Activated CD4-positive, alpha-beta T cell treated with anti-CD3 and anti-CD28 coated beads, Interleukin-2, amount 50 U/mL, for 4 hours (primary cell): Measurements from ENCODE around the gene B3GAT1.

Experiments
- DNase-seq, 2 experiments: peaks; one replicate each; pipeline ENCODE4 v3.0.0-alpha.2; 2020

The B3GAT1 gene

DNA sequence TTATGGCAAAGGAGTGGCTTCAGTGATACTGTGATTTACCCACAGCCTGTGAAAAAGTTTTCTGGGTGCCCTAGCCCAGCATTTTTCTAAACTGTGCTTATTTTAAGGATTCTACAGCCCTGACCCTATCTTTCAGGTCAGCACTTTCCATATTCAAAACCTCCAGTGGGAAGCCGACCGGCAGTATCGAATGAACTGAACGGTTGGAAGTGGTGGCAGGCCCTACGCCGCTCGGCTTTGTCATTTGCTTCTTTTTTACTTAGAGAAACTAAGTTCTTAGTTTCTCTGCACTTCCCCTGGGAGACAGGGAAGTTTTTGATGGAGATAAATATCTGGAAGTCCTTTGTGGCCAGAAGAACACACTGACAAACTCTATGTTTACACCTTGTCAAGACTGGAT, 79.3 kb downstream of the B3GAT1 start:
- DNase-seq, result no peak

DNA sequence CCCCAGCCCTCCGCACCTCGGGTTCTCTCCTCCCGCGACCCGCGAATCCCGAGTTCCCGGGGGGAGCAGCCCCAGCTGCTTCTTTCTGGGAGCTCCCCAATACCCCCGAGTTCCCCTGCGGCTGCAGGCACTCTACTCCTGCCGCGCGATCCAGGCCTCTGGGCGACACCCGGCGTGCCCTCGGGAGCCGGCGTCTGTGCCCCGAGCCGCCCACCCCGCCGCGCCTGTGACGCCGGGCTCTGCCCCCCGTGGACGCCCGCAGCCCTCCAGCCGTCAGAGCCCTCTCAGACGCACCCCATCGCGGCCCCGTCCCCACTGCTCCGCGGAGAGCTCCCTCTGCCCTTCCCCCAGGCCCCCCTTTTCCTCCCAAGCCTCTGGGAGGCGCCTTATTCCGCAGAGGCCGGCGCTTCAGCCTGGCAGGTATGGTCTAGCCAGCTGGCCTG, 79.8 kb downstream of the B3GAT1 start:
- DNase-seq, result no peak

DNA sequence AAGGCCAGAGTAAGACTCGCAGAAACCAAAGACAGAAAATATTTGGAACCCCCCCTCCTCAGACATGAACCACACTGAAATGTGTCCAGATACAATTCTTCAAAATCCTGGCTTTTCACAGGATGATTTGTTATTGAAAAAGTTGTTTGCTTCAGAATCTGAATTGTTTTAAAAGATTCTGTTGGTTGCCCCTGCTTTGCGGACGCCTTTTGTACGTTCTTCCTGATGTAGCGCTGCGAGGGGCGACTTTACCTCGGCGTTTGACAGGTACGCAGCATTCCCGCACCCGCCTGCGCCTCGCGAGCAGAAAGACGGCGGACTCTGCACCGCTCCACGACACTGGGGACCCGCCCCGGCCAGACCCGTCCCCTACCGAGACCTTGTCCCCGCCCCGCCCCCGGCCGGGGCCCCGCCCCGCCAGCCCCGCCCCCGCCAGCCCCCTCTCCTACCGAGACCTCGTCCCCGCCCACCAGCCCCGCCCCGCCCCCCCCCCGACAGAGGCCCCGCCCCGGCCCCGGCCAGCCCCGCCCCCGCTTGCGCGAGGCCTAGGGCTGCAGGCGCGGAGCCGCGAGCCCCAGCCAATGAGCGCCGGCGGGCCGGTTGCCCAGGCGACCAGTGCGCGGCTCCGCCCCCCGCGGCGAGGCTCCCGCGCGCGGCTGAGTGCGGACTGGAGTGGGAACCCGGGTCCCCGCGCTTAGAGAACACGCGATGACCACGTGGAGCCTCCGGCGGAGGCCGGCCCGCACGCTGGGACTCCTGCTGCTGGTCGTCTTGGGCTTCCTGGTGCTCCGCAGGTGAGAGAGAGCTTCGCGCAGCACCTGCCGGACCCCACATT, 80.5 kb downstream of the B3GAT1 start, which contains the start of gene GLB1L2:
GLB1L2 (plus strand) TSS at position 635 of the 835 bp plus-strand sequence; CDS start at position 709, 74 bp downstream.
- peak; percentile 71 to 74 for DNase-seq

DNA sequence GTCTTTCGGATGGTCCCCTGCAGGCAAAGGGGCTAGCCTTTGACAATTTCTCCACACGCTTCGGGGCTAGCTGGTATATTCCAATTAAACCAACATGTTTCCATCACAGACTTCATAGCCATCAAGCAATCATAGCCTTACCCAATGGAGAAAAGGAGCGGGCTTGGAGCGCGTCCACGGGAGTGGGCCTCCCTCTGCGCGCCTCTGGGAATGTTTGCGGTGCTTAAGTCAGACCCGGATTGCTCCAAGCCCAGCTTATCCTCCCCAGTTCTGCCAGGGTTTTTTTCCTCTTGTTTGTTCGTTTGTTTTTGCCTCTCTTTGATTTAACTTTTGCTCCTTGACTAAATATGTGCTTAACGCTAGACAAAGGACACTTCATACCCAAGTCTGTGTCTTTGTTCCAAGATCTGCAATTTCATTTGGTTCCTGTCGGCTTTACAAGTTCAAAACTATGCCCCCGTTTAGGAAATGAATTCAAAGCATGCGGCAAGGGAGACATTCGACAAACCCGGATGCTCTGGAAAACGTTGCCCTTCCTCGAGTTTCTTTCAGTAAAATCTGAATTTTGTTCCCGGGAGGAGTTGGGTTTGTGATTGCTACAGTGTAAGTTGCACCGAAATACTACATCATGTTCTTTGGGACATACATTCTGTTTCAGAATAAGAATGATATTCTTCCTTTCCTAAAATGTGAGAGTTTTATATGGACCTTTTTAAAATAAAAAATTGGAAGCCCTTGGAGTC, 81.3 kb downstream of the B3GAT1 start:
- DNase-seq, result no peak
